GM18909 (cell line): ENCODE data around the gene NOS2.
"Not testable (repeated sequence)": the region's sequence is repeated elsewhere in the genome, so short reads cannot be mapped to it uniquely, and the experiment has no call there.

ENCODE experiments used
- ATAC-seq: cut with Tn5 transposase; IDR thresholded peaks from one replicate; pipeline ENCODE4 v1.9.1; 2021; ENCODE audit warnings: mild to moderate bottlenecking; ENCODE audit not compliant: unreplicated experiment, poor library complexity

The NOS2 gene

GRCh38 chr17:27793168-27793905, 7.0 kb downstream of the NOS2 start:
- ATAC-seq: no peak

- no peak for ATAC-seq
These were observed 8.2 kb downstream of the NOS2 start for GRCh38 chr17:27792095-27792494.

- no peak for ATAC-seq
These were observed 11.4 kb downstream of the NOS2 start for GRCh38 chr17:27788919-27789318.

- no peak for ATAC-seq
These were observed 16.6 kb downstream of the NOS2 start for GRCh38 chr17:27783440-27784350.

DNA sequence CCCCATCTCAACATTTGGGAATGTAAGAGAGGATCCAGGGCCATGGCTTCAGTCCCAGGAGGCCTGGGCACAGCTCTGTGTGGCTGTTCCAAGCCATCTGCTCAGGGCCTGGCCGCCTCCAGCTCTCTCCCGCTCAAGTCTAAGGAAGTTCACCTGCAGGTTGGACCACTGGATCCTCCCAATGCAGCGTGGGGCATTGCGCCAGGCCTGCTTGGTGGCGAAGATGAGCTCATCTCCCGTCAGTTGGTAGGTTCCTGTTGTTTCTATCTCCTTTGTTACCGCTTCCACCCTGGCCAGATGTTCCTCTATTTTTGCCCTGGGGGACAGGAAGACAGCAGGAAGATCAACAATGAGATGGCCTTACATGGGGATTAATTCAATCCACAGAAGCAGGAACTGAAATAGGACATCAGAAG, 17.5 kb downstream of the NOS2 start:
- no peak for ATAC-seq

DNA sequence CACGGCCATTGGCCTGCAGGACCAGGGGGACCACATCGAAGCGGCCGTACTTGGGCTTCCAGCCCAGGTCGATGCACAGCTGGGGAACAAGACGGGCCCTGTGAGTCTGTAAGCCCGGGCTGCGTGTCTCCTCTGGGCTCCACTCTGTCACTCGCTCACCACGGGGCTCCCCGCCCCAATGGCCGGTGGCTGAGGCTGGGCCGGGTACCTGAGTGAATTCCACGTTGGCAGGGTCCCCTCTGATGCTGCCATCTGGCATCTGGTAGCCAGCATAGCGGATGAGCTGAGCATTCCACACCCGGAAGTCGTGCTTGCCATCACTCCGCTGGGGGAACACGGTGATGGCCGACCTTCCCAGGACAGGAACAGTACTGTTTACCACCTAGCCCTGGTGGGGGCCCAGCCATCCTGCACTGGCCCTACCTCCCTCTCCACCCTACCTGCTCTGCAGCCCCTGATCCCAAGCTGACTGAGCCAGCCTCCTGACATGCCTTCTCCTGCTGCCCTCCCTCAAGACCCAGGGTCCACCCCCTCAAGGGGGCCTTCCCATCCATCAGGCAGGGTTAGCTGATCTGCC, 19.4 kb downstream of the NOS2 start:
- ATAC-seq: no peak

DNA sequence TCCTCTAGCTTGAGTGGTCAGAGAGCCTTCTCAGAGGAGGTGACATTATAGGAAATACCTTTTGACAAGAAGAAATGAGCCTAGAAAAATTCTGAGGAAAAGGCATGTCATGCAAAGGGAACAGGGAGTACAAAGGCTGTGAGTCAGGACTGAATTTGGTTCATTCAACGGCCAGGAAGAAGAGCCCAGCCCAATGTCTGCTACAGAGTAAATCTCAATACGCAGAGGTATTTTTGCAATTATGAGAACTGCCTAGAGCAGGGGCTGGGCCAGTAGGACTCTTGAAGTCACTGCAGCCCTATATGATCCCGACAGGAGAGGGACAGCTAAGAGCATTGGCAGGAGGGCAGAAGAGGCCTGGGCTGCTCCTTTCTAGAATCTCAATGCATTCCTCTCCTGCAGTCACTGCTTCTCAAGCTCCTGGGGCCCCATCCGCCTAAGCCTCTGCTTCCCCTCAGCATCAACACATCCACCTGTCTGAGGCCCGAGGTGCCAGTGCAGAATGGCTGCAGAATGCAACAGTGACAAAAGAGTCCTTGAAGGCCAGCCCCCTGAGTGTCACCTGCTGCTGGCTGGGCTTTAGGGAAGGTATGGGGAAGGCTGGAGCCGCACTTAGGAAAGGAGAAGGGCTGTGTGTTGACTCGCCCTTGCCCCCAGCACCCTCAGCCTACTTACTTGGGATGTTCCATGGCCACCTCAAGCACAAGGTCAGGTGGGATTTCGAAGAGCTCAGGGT, 20.1 kb downstream of the NOS2 start:
- no peak for ATAC-seq

DNA sequence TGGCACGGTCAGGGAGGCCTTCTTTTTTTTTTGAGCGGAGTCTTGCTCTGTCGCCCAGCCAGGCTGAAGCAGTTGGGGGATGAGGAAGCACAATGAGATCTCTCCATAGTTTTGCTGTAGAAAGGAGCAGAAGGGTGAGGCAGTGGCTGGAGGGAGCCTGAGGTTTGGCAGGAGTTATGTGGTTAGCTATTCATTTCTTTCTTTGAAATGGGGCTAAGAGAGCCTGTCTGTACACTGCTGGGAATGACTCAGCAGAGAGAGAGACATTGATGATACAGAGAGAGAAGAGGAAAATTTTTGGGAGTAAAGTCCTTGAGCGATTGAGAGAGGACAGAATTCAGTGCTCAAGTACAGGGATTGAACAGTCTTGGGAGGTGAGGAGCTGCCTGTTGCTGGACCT, 22.1 kb downstream of the NOS2 start:
- no peak for ATAC-seq

DNA sequence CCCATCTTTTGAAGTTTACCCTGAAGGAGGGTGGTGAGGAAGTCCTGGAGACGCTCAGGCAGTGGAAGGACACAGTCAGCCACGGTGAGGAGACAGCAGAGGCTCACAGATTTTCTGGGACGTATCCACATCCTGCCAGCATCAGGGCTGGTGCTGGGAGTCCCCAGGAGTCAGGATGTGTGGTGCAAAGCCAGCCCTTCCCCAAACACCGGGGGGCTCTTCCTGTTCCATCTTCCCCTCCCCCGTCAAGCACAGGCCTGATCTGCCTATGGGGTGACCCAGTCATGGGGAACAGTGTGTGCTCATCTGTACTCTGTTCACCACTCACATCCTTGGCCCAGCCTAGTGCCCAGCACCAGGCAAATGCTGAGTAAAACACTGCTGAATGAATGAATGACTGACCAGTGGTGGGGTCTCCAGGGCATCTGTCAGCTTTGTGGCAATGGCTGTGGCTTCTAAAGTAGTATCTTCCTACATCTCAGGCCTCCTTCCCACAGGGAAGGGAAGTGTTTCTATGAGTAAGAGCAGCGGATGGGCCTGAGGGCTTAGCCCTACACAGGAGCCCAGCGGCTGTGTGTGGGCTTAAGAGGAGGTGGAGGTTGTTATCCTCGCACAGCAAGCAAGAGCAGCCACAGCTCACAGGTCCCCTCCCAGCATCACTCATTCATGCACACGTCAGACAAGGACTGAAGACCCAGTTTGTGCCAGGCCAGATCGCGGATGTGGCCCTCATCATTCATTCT, 23.3 kb downstream of the NOS2 start:
- no peak for ATAC-seq

DNA sequence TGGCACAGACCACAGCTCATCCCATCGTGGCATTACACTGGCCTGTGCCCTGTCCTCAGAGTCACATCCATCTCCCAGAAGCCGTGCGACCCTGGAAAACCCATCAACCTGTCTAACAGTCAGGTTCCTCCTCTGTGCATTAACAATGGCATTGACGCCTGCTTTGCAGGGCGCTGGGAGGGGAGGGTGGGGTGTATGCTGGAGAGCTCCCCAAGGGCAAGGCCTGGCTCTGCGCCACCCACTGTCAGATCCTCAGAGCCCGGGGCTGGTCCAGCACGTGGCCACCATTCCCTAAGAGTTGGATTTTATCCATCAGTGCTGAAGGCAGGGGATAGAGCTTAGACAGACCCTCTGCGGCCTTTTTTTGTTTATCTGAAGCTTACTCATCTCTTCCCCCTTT, 28.7 kb downstream of the NOS2 start:
- ATAC-seq: no peak

GRCh38 chr17:27770877-27771276, 29.5 kb downstream of the NOS2 start:
- ATAC-seq: no peak

- ATAC-seq: no peak
These were observed 31.4 kb downstream of the NOS2 start for GRCh38 chr17:27768858-27769410.

DNA sequence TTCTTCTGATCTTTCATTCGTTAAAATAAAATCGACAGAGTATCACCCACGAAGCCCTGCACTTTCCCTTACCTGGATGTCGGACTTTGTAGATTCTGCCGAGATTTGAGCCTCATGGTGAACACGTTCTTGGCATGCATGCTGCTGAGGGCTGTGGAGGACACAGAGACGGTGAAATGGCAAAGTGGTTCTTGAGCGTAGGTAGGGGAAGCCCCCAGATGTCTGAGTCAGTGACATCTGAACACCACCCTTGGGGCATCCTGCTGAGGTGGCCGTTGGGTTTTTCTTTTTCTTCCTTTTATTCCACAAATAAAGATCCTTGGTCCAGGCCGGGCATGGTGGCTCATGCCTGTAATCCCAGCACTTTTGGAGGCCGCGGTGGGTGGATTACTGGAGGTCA, 33.9 kb downstream of the NOS2 start:
- ATAC-seq: no peak

DNA sequence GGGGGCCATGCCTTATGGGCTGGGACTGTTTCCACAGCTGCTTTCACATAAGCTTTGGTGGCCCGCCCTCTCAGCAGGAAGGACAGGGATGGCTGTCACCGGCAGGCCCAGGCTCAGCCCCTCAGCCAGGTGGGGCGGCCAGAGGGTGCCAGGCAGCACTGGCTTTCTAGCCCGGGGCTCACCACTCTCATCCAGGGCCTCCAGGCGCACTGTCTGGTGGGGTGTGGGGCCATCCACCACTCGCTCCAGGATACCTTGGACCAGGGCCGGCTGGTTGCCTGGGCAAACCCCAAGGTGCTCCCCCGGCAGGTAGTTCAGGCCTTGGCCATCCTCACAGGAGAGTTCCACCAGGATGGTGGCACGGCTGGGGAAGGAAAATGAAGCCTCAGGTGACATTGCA, 35.0 kb downstream of the NOS2 start:
- no peak for ATAC-seq

DNA sequence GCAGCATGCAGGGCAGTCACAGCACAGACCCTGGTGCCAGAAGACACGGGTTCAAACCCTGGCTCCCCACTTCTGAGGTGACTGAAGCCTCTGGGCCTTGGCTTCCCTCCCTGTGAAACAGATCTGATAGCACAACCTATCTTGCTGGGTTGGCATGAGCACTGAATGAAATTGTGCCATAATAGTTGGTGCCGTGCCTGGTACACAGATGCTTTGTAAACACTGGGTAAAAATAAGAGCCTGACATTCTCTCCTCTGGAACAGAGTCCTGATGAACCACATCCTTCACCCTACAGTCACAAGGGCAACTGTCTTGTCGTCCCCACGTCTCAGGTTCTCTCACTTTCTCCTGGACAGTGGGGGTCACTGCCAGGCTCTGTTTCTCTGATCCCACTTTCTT, 35.7 kb downstream of the NOS2 start:
- no peak for ATAC-seq

DNA sequence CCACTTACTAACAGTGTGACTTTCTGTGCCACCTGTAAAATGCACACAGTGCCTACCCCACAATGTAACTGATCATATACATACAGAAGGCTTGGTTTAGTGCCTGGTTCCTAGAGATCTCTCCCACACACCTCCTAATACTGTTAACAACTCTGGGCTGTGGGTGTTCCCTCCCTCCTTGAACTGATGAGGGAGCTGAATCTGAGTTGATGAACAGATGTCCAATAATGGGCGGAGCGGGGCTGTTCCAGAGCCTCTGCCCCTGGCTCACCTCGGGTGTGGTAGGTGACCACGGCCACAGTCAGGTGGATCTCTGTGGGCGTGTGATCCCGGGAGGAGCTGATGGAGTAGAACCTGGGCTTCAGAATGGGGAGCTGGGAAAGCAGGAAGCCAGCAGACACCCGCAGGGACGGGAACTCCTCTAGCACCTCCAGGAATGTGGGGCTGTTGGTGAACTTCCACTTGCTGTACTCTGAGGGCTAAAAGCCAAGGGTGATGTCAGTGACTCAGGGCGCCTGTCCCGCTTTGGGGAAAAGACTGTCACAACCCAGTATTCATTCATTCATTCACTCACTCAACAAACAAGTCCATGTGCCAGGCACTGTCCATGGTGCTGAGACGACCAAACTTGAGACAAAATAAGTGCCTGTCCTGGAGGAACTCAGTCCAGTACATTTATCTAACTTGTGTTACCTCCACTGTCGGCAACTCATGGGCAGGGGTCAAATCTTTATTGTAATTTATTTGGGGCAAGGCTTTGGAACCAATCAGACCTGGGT, 37.6 kb downstream of the NOS2 start:
- ATAC-seq: no peak

- ATAC-seq: not testable (repeated sequence)
These were observed 39.4 kb downstream of the NOS2 start for GRCh38 chr17:27760931-27761330.

GRCh38 chr17:27760069-27760885, 40.1 kb downstream of the NOS2 start:
- no peak for ATAC-seq
